Measurements from ENCODE around the gene GYG1.

GYG1 gene

DNA sequence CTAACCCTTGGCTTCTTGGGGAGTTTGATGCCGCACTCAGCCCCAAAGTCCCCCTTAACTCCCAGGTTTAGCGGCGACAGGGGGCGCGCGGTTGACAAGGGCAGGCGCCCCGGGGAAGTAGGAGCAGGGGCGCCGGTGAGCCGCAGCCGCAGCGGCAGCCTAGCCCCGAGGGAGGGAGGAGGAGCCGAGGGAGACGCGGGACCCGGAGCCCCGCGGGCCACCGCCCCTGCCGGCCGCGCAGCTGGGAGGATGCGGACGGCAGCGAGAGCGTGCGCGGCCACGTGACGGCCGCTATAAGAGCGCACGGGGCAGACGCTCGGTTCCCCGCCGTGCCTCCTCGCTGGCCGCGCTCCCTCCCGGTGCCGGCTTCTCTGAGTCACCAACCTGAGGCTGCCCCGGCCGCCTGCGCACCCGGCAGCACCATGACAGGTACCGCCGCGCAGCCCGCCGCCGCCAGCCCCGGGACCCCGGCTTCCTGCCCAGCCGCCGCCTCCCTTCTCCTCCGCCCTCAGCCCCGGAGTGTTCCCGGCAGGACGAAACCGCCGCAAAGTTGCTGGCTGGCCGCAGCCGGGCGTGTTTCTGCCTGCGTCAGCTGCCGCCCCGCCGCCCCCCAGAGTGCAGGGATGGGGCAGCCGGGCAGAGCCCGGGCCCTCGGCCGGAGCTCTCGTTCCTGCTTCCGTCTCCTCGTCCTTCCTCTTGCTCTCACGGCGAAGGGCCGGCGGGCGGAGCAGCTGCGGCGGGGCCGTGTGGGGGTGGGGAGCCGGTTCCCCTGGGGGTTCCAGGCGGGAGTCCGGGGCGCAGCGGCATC is at the start of gene GYG1:
GYG1 (plus strand) TSS at position 322 of the 808 bp plus-strand sequence; CDS start at position 423, 101 bp downstream.
- Mint-ChIP-seq H3K4me1 (ENCODE audit: low read depth) (peaks cover 18% of the 10 kb centered on the region), H3K4me3 (peak within 1 kb of the TSS; percentile 83), H3K9me3 (no peaks in the 10 kb centered on the region), H3K27ac (peak within 1 kb of the TSS; percentile 83), H3K27me3 (ENCODE audit: low read depth) (no peaks in the 10 kb centered on the region), H3K36me3 (ENCODE audit: low read depth) (peaks cover 17% of the 10 kb centered on the region)
- DNase-seq (ENCODE audit: low spot score): peak; percentile 82

DNA sequence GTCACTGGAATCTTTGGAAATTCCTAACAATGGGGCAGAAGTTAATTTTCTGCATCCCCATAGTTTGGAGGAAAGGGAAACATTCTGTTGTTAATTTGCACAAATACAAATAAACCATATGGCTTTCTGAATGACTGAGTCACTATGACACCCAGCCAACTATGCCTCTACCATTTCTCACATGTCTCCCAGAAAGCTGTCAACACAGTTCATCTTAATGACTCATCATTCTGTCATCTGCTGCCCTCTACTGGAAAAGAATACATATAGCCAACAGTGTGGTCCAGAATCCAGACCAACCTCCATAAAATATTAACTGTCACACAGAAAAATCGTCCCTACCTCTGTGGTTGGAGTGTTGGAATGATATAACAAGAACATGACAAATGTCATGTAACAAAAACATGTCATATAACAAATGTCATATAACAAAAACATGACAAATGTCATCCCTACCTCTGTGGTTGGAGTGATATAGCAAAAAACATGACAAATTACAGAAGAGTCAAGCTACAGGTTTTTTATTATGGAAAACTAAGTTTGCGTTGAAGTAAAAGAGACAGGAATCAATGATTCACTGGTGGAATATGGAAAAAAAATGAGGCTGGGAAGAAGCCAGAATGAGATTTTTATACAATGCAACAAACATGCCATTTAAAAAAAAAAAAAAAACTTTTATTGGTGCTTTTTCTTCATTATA is 47.7 kb upstream of the GYG1 start:
- peaks cover 6% of the 10 kb centered on the region for H3K27me3 Mint-ChIP-seq (ENCODE audit: low read depth)
- no peaks in the 10 kb centered on the region for H3K4me1 Mint-ChIP-seq (ENCODE audit: low read depth)
- H3K4me3 Mint-ChIP-seq: no peak overlapping the region
- H3K9me3 Mint-ChIP-seq: no peaks in the 10 kb centered on the region
- DNase-seq (ENCODE audit: low spot score): peak; percentile 21
- H3K36me3 Mint-ChIP-seq (ENCODE audit: low read depth): no peaks in the 10 kb centered on the region
- no peak overlapping the region for H3K27ac Mint-ChIP-seq

DNA sequence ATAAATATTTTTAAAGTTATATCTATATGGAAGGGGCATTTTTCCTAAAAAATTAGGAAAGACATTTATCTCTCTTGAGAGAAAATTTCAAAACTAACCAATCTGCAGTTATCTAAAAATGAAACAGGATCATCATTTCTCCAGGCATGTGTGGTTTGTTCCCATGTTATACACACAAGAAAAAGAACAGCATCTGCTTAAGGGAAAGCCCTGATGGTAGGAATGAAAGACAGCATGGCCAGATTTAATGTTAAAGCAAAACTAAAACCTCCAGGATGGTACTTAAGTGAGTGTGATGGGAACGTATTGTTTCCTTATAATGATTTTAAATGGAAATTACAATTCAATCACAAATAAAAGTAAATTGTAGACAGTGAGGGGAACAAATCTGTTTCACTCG is 46.2 kb upstream of the GYG1 start:
- H3K4me3 Mint-ChIP-seq: no peak overlapping the region
- H3K4me1 Mint-ChIP-seq (ENCODE audit: low read depth): no peaks in the 10 kb centered on the region
- peaks cover 5% of the 10 kb centered on the region for H3K27me3 Mint-ChIP-seq (ENCODE audit: low read depth)
- H3K9me3 Mint-ChIP-seq: no peaks in the 10 kb centered on the region
- no peaks in the 10 kb centered on the region for H3K36me3 Mint-ChIP-seq (ENCODE audit: low read depth)
- DNase-seq (ENCODE audit: low spot score): no peak
- H3K27ac Mint-ChIP-seq: no peak overlapping the region

DNA sequence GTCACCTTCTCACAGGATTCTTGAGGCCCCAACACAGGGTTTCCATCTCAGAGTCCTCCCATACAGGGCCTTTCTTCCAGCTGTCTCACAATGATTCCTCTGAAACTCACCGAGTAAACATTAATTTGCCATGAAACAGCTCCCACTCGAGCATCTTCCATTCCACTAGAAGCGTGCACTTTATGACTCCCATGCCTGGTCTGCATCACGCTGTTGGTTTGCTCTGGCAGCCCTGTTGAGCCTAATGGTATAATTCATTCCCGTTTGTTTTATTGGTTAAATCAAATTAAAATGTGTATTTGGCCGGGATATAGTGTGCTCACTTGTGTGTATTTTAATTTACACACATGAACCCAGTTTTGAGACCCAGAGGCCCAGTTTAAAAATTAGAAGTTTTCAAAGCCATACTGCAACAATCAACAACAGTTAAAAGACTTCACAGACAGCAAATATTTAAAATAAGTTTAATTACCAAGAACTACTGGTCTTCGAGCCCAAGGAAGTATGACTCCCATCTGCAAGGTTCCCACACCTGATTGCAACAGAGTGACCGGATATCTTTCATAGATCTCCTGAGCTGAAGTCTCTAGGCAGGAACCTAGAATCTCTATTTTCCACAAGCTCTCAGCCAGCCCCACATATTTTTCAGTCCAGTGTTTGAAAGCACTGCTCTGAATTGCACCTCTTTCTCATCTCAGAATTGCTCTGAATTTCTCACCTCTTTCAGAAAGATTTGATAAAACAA is 42.3 kb upstream of the GYG1 start:
- no peak for DNase-seq (ENCODE audit: low spot score)
- Mint-ChIP-seq H3K27ac (no peak overlapping the region), H3K36me3 (ENCODE audit: low read depth) (no peaks in the 10 kb centered on the region), H3K9me3 (no peaks in the 10 kb centered on the region), H3K4me1 (ENCODE audit: low read depth) (no peaks in the 10 kb centered on the region), H3K4me3 (no peak overlapping the region), H3K27me3 (ENCODE audit: low read depth) (peaks cover 10% of the 10 kb centered on the region)

DNA sequence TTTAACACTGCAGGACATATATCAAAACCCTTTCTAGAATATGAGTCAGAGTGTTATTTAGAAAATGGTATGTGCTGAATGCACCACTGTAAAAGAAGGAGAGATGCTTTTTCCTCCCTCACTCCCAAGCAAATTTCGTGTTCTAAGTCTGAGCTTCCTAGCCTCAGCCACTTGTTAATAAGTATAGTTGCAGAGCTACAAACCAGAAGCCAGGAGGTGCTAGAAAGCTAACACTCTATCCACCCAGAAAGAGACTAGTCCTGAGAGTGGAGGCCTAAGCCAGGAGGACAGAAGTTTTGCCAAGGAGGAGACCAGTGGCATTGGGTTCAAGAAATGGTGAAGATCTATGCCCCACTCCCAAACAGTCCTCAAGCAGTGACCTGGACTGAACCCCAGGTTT is 40.5 kb upstream of the GYG1 start:
- Mint-ChIP-seq H3K4me1 (ENCODE audit: low read depth) (no peaks in the 10 kb centered on the region), H3K27ac (no peak overlapping the region), H3K9me3 (no peaks in the 10 kb centered on the region), H3K27me3 (ENCODE audit: low read depth) (peaks cover 11% of the 10 kb centered on the region), H3K4me3 (no peak overlapping the region), H3K36me3 (ENCODE audit: low read depth) (no peaks in the 10 kb centered on the region)
- no peak for DNase-seq (ENCODE audit: low spot score)

DNA sequence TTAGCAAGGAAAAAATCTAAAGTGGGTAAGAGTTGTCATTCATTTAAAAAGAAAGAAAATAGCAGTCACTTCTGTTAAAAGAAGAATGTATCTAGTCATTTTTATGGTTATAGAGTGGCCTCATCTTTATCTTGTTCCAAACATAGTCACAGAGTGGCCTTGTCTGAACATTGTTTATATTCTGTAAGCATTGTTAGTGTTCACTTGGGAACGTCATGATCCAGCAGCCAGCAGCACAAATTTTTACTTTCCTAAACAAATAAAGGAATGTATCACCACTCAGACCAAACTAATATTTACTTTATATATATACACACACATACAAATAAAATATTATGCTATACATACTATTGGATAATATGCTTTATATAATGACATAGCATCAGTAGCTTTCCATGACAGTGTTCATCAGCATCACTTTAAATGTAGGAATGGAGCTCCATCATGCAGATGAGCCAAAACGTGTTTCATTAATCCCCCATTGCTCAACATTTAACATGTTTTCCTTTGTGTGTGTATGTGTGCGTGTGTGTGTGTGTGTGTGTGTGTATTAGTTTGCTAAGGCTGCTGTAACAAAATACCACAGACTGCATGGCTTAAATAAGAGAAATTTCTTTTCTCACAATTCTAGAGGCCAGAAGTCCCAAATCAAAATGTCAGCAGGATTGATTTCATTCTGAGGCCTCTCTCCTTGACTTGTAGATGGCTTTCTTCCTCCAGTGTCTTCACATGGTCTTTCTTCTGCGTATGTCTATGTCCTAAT is 39.6 kb upstream of the GYG1 start:
- Mint-ChIP-seq H3K9me3 (no peaks in the 10 kb centered on the region), H3K36me3 (ENCODE audit: low read depth) (no peaks in the 10 kb centered on the region), H3K4me3 (no peak overlapping the region), H3K4me1 (ENCODE audit: low read depth) (no peaks in the 10 kb centered on the region), H3K27ac (no peak overlapping the region), H3K27me3 (ENCODE audit: low read depth) (peaks cover 9% of the 10 kb centered on the region)
- no peak for DNase-seq (ENCODE audit: low spot score)

DNA sequence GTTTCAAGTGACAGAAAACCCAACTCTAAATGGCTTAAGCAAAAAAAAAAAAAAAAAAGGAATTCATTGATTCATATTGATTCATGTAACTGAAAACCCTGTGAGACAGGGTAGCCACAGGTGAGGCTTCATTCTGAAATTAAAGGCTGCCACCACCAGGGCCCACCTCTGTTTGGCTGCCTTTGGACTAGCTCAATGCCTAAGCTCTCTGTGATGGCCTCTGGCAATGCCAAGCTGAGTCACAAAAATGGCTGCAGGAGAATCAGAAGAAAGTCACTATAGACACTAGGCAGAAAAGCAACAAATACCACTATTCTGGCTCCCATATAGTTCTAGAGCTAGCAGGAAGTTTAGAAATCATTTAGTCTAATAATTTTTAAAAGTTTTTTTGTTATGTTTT is 38.2 kb upstream of the GYG1 start:
- H3K36me3 Mint-ChIP-seq (ENCODE audit: low read depth): no peaks in the 10 kb centered on the region
- no peaks in the 10 kb centered on the region for H3K9me3 Mint-ChIP-seq
- peaks cover 10% of the 10 kb centered on the region for H3K4me1 Mint-ChIP-seq (ENCODE audit: low read depth)
- H3K4me3 Mint-ChIP-seq: no peak overlapping the region
- H3K27me3 Mint-ChIP-seq (ENCODE audit: low read depth): peaks cover 9% of the 10 kb centered on the region
- no peak for DNase-seq (ENCODE audit: low spot score)
- no peak overlapping the region for H3K27ac Mint-ChIP-seq

DNA sequence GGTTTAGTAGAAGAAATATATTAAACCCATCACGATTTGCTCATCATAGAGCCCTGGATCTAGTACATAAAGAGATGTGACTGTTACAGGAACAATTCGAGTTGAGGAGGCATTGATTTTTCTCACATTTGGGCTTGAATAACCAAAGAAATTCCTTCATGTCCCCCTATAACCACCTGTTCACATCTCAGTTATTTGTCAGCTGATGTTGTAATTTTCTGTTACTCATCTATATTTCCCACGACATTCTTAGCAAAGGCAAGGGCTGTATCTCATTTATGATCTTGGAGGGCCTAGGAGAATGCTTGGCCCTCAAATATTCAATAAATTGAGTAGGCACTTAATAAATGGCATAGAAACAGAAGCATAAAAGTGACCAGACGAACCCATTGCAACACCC is 36.4 kb upstream of the GYG1 start:
- Mint-ChIP-seq H3K27me3 (ENCODE audit: low read depth) (peaks cover 13% of the 10 kb centered on the region), H3K4me3 (no peak overlapping the region), H3K27ac (no peak overlapping the region), H3K36me3 (ENCODE audit: low read depth) (no peaks in the 10 kb centered on the region), H3K9me3 (no peaks in the 10 kb centered on the region), H3K4me1 (ENCODE audit: low read depth) (peaks cover 11% of the 10 kb centered on the region)
- DNase-seq (ENCODE audit: low spot score): no peak

DNA sequence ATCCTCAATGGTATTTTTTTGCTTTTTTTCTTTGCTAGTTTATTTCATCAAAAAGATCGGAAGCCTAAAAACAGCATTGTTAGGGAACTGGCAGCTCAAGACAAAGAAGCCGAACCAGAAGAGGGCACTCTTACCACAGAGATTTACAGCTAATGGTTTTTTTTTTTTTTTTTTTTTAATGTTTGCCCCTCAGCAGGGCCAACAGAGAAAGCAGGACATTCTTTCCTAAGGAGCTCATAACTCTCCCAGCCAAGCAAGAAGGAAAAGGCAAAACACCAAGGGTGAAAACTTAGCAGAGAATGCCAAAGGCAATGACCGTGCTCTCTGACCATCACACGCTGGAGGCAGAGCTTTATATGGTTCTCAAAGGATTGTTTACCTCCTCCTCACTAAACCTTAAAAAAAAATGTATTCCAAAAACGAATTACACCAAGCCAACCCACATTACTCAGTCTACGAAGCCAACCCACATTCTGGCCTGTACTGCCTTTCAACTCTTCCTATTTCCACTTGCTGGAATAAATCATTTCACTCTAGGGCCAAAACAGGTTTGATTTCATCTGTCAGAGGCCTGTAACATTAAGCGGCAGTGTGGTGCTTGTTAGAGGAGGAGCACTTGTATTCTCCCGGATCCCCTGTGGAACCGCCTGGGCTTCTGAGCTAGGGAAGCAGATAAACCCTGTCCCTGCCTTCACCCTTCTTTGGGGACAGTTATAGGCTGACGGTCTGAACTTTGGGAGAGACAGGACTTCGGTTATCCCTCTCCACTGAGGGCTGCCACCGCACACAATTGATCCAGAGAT is 35.6 kb upstream of the GYG1 start:
- DNase-seq (ENCODE audit: low spot score): no peak
- Mint-ChIP-seq H3K9me3 (no peaks in the 10 kb centered on the region), H3K27me3 (ENCODE audit: low read depth) (peaks cover 20% of the 10 kb centered on the region), H3K4me1 (ENCODE audit: low read depth) (peaks cover 11% of the 10 kb centered on the region), H3K36me3 (ENCODE audit: low read depth) (no peaks in the 10 kb centered on the region), H3K27ac (no peak overlapping the region), H3K4me3 (no peak overlapping the region)

DNA sequence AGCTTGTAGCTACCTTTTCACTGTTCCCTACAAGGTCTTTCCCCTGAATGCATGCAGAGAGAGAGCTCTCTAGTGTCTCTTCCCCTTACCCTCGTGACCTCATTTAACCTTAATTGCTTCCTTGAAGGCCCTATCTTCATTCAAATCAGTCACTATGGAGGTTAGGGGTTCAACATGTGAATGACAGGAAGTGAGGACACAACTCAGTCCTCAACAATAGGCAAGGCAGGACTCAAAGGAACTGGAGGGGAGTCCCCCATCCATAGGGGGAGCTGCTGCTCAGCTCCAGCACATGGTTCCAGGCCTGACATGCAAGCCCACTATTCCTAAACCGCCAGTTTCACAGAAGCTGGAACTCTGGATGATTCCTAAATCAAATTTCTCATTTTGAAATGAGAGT is 33.8 kb upstream of the GYG1 start:
- Mint-ChIP-seq H3K4me1 (ENCODE audit: low read depth) (peaks cover 11% of the 10 kb centered on the region), H3K36me3 (ENCODE audit: low read depth) (no peaks in the 10 kb centered on the region), H3K4me3 (no peak overlapping the region), H3K27ac (peak overlapping the region; percentile 45), H3K9me3 (no peaks in the 10 kb centered on the region), H3K27me3 (ENCODE audit: low read depth) (peaks cover 29% of the 10 kb centered on the region)
- DNase-seq (ENCODE audit: low spot score): no peak

DNA sequence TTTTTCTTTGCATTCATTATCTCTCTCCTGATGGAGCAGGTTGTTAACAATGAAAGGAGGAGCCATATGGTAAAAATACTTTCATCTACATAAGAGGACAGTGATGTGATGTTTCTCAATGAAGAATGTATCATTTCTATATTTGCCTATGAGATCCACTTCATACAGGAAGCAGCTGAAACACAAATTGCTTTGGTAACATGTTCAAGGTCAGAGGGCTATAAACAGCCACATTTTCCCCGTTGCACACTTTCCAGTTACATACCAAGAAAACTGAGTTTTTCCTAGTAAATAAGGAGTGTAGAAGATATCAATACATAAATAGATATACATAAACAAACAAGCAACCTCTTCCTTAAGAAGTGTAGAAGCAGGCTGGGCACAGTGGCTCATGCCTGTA is 32.6 kb upstream of the GYG1 start:
- no peaks in the 10 kb centered on the region for H3K9me3 Mint-ChIP-seq
- no peak overlapping the region for H3K4me3 Mint-ChIP-seq
- H3K36me3 Mint-ChIP-seq (ENCODE audit: low read depth): no peaks in the 10 kb centered on the region
- DNase-seq (ENCODE audit: low spot score): no peak
- peaks cover 11% of the 10 kb centered on the region for H3K4me1 Mint-ChIP-seq (ENCODE audit: low read depth)
- H3K27ac Mint-ChIP-seq: no peak overlapping the region
- peaks cover 32% of the 10 kb centered on the region for H3K27me3 Mint-ChIP-seq (ENCODE audit: low read depth)

DNA sequence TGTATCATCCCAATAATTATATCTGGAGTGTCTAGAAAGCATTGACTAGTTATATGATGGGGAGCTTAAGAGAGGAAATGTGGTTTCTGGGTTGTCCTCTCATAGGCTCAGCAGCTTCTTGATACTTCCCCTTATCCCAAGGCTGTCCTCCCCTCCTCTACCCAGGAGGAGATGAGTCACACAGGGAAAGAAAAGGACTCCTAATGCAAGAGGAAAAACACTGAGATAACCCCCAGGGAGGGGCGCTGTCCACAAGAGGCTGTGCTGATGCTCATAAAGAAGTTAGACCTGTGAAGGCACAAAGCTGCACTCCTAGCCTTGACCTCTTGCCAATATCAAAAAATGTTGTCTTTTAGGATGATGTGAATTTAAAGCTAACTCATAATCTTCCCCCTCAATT is 28.8 kb upstream of the GYG1 start:
- Mint-ChIP-seq H3K27me3 (ENCODE audit: low read depth) (peaks cover 32% of the 10 kb centered on the region), H3K9me3 (no peaks in the 10 kb centered on the region), H3K27ac (no peak overlapping the region), H3K36me3 (ENCODE audit: low read depth) (no peaks in the 10 kb centered on the region), H3K4me3 (no peak overlapping the region), H3K4me1 (ENCODE audit: low read depth) (peaks cover 4% of the 10 kb centered on the region)
- no peak for DNase-seq (ENCODE audit: low spot score)

DNA sequence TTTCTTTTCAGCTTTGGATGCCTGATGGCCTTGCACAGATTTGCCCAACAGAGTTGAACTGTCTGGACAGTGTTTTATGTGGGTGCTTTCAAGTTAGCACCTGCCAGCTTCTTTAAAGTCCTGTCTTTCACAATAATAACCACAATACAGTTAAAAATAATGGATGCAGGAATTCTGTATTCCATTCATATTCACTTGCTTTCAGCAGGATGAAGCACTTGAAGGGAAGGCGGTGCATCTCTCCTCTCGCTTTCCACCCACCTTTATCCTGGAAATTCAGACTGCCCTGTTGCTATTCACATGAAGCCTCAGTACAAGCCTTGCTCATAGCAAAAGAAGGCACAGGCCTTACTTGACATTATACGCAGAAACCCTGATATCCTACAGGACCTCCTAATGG is 26.5 kb upstream of the GYG1 start:
- no peak for DNase-seq (ENCODE audit: low spot score)
- no peak overlapping the region for H3K27ac Mint-ChIP-seq
- peaks cover 27% of the 10 kb centered on the region for H3K27me3 Mint-ChIP-seq (ENCODE audit: low read depth)
- no peaks in the 10 kb centered on the region for H3K36me3 Mint-ChIP-seq (ENCODE audit: low read depth)
- H3K4me1 Mint-ChIP-seq (ENCODE audit: low read depth): no peaks in the 10 kb centered on the region
- H3K9me3 Mint-ChIP-seq: no peaks in the 10 kb centered on the region
- no peak overlapping the region for H3K4me3 Mint-ChIP-seq

Data from T-helper 2 cell treated with Interferon-gamma antibody and Interleukin-4, amounts not matched to agents 5 μg/mL and 100 μg/mL, for 36 hours (primary cell).